ENCODE data around the gene SSNA1.

The SSNA1 gene

GRCh38 chr9:137167747-137168572, 20.5 kb upstream of the SSNA1 start:
- CTCF ChIA-PET: interaction anchor here (1.6 kb wide), 1 partner anchor 22 kb away, joined by 4 read pairs; no protein-coding TSS in a partner anchor
- Histone ChIP-seq H3K27ac (ENCODE audit: extremely low read depth, low read depth, low read length) (no peak overlapping the region), H3K4me1 (ENCODE audit: control insufficient read depth, insufficient read depth, low read length) (no peaks in the 10 kb centered on the region; the same call in 1 of the 2 replicates), H3K9me3 (ENCODE audit: control insufficient read depth, insufficient read depth, low read depth, low read length) (no peaks in the 10 kb centered on the region), H3K36me3 (ENCODE audit: control insufficient read depth in 2 of 2, insufficient read depth in 1 of 2, low read length in 2 of 2) (no peaks in the 10 kb centered on the region), H3K4me3 (ENCODE audit: low read depth, low read length) (no peak overlapping the region; the same call in 1 of the 2 replicates)
- POLR2A ChIA-PET: interaction anchor here (0.6 to 7.4 kb wide), 8 partner anchors 8 to 89 kb away, joined by 3 to 53 read pairs (median 6); partner anchors contain the start of genes ANAPC2 and SSNA1
- TF ChIP-seq ZBTB11 (tag by site-specific recombination; conservative IDR thresholded peaks at IDR 0.05; ENCODE audit: low read depth) (no peak), KLF7 (tag by site-specific recombination; IDR thresholded peaks at IDR 0.05; ENCODE audit: borderline replicate concordance) (peak; percentile 52; the same call in 1 of the 2 replicates), ZNF341 (tag by site-specific recombination; IDR thresholded peaks at IDR 0.05; ENCODE audit: low read depth) (peak; percentile 13; the same call in 1 of the 2 replicates), PATZ1 (tag by site-specific recombination; IDR thresholded peaks at IDR 0.05) (peak; percentile 81), EGR2 (tag by site-specific recombination; IDR thresholded peaks at IDR 0.05; ENCODE audit: low read depth) (peak; percentile 78), ZNF174 (tag by site-specific recombination; IDR thresholded peaks at IDR 0.05) (no peak), ZNF549 (tag by site-specific recombination; IDR thresholded peaks at IDR 0.05) (no peak), ZEB2 (tag by site-specific recombination; IDR thresholded peaks at IDR 0.05) (no peak), REPIN1 (tag by site-specific recombination; IDR thresholded peaks at IDR 0.05; ENCODE audit: low read depth) (no peak), ZSCAN16 (tag by site-specific recombination; IDR thresholded peaks at IDR 0.05) (no peak), BCL11B (tag by site-specific recombination; IDR thresholded peaks at IDR 0.05; ENCODE audit: low read depth) (peak; percentile 47), ZNF394 (tag by site-specific recombination; IDR thresholded peaks at IDR 0.05; ENCODE audit: borderline replicate concordance) (no peak), ZNF366 (tag by site-specific recombination; conservative IDR thresholded peaks at IDR 0.05) (no peak), ZNF548 (tag by site-specific recombination; IDR thresholded peaks at IDR 0.05) (no peak), ZNF391 (tag by site-specific recombination; IDR thresholded peaks at IDR 0.05; ENCODE audit: borderline replicate concordance, low read depth) (0 out of 2 replicates have a peak, but pooled peaks have one; percentile 35), ZNF529 (tag by site-specific recombination; IDR thresholded peaks at IDR 0.05; ENCODE audit: insufficient replicate concordance) (no peak), HIC1 (tag by site-specific recombination; IDR thresholded peaks at IDR 0.05) (no peak; the same call in 1 of the 2 replicates), KLF1 (tag by site-specific recombination; IDR thresholded peaks at IDR 0.05) (peak; percentile 100), SP7 (tag by site-specific recombination; IDR thresholded peaks at IDR 0.05) (peak; percentile 66), KLF8 (tag by site-specific recombination; IDR thresholded peaks at IDR 0.05) (0 out of 2 replicates have a peak, but pooled peaks have one; percentile 37), SP3 (tag by site-specific recombination; IDR thresholded peaks at IDR 0.05) (peak; percentile 90), ZFP69B (tag by site-specific recombination; IDR thresholded peaks at IDR 0.05) (peak; percentile 92), ZNF692 (tag by site-specific recombination; IDR thresholded peaks at IDR 0.05) (peak; percentile 91), HOXA7 (CRISPR knock-in tag; IDR thresholded peaks at IDR 0.05; ENCODE audit: borderline replicate concordance) (no peak), ZFHX2 (tag by site-specific recombination; conservative IDR thresholded peaks at IDR 0.05) (peak; percentile 89), ZNF624 (tag by site-specific recombination; IDR thresholded peaks at IDR 0.05) (no peak), ZNF24 (tag by site-specific recombination; IDR thresholded peaks at IDR 0.05) (no peak), GLIS1 (tag by site-specific recombination; IDR thresholded peaks at IDR 0.05) (peak; percentile 89), OSR2 (tag by site-specific recombination; IDR thresholded peaks at IDR 0.05) (0 out of 2 replicates have a peak, but pooled peaks have one; percentile 28)

Data from HEK293 (cell line).